Measurements from ENCODE around the gene ZNF189.
"Not testable (repeated sequence)": the region's sequence is repeated elsewhere in the genome, so short reads cannot be mapped to it uniquely, and the experiment has no call there.

Gene ZNF189

DNA sequence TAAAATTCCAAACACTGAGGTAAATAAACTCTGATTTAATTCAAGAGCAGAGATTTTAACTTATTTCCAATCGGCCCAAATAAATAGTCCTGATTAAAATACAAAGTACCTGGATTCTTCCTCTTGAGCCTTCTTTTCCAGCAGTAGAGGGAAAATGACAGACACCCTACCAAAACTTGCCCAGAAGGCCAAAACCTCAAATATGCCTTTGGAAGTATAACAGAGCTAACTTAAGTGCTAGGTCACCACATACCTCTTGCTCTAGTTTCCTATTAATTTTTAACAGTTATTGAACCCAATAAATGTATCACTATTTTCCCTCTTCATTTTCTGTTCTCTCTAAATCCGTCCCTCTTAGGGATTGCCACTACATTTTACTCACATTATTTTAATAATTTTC, 15.3 kb upstream of the ZNF189 start:
- TF ChIP-seq FOXM1 (IDR thresholded peaks at IDR 0.05; ENCODE audit: borderline replicate concordance) (no peak), BHLHE40 (IDR thresholded peaks at IDR 0.05; ENCODE audit: borderline replicate concordance) (no peak), ARNT (IDR thresholded peaks at IDR 0.05) (no peak), SUZ12 (IDR thresholded peaks at IDR 0.05) (no peak), ZNF384 (IDR thresholded peaks at IDR 0.05) (no peak), LEF1 (IDR thresholded peaks at IDR 0.05; ENCODE audit: borderline replicate concordance) (no peak), ELF4 (IDR thresholded peaks at IDR 0.05) (no peak), FOXA1 (IDR thresholded peaks at IDR 0.05) (no peak), SP1 (IDR thresholded peaks at IDR 0.05) (no peak), NFRKB (IDR thresholded peaks at IDR 0.05) (no peak), L3MBTL2 (conservative IDR thresholded peaks at IDR 0.05) (no peak)
- TF ChIP-seq, protein P1, sequence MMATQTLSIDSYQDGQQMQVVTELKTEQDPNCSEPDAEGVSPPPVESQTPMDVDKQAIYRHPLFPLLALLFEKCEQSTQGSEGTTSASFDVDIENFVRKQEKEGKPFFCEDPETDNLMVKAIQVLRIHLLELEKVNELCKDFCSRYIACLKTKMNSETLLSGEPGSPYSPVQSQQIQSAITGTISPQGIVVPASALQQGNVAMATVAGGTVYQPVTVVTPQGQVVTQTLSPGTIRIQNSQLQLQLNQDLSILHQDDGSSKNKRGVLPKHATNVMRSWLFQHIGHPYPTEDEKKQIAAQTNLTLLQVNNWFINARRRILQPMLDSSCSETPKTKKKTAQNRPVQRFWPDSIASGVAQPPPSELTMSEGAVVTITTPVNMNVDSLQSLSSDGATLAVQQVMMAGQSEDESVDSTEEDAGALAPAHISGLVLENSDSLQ (IDR thresholded peaks at IDR 0.05): no peak
- no peak for DNase-seq (ENCODE audit: extremely low spot score)
- ChIA-PET CTCF (no interaction called here), POLR2A (interaction anchor here (1.3 kb wide), 1 partner anchor 15 kb away, joined by 3 read pairs; the partner anchor contains the start of genes MRPL50 and ZNF189)

DNA sequence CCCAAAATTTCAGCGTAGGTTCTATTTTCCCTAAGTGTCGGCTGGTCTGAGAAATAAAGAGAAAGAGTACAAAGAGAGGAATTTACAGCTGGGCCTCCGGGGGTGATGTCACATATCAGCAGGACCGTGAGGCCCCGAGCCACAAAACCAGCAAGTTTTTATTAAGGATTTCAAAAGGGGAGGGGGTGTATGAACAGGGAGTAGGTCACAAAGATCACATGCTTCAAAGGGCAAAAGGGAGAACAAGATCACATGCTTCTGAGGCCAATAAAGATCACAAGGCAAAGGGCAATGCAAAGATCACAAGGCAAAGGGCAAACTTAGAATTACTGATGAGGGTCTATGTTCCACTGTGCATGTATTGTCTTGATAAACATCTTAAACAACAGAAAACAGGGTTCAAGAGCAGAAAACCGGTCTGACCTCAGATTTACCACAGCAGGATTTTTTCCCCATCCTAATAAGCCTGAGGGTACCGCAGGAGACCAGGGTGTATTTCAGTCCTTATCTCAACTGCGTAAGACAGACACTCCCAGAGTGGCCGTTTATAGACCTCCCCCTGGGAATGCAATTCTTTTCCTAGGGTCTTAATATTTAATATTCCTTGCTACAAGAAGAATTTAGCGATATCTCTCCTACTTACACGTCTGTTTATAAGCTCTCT, 13.6 kb upstream of the ZNF189 start, which contains the start of gene BAAT:
BAAT (minus strand) TSS at position 134 of the 664 bp plus-strand sequence. CDS start 13,602 bp downstream, outside the sequence.
- CTCF ChIA-PET; POLR2A ChIA-PET; DNase-seq (ENCODE audit: extremely low spot score): not testable (repeated sequence)

DNA sequence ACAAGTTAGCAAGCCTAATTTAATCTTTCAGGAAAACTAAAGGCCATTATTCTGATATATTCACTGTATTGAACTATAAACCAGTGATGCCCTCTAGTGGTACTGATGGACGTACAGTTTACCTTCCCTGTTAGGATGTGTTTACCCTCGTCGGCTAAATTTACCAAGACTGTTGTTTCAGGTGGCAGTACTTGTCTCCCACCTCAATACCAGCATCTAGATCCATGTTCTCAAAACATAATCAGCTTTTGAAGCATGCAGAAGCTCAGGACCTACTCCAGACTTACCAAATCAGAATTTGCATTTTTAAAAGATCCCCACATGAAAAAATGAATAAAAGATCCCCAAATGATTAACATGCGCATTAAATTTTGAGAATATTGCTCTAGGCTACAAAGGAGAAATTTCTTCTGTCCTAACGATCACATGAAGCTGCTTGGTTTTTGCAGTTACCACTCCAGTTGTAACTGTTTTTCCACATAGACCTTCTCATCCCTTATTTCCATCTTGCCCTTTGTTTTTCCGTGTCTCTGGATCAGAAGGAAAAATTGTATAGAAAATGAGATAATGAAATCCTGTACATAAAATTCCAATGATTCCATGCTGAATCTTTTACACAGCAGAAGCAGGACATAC, 10.7 kb upstream of the ZNF189 start:
- peak; percentile 27 for DNase-seq (ENCODE audit: extremely low spot score)

DNA sequence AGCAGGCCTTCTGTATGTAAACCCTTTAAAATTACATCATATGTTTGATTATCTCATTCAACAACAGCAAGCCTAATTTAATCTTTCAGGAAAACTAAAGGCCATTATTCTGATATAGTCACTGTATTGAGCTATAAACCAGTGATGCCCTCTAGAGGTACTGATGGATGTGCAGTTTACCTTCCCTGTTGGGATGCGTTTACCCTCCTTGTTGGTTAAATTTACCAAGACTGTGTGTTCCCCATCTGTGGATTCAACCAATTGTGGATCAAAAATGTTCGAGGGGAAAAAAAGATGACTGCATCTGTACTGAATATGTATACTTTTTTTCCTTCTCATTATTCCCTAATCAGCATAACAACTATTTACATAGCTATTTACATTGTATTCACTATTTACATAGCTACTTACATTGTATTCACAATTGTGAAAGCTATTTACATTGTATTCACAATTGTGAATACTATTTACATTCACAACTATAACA, 10.1 kb upstream of the ZNF189 start:
- POLR2A ChIA-PET: interaction anchor here (1.1 kb wide), 1 partner anchor 10 kb away, joined by 13 read pairs; the partner anchor contains the start of genes MRPL50 and ZNF189
- no peak for DNase-seq (ENCODE audit: extremely low spot score)
- CTCF ChIA-PET: interaction anchor here (1.0 to 1.3 kb wide), 3 partner anchors 10 to 77 kb away, joined by 3 to 7 read pairs (median 3); partner anchors contain the start of genes MRPL50 and ZNF189
- TF ChIP-seq HDGF (IDR thresholded peaks at IDR 0.05; ENCODE audit: borderline replicate concordance): no peak
- no peak for TF ChIP-seq FOXK2 (IDR thresholded peaks at IDR 0.05)
- no peak for TF ChIP-seq LEF1 (IDR thresholded peaks at IDR 0.05; ENCODE audit: borderline replicate concordance)
- no peak for TF ChIP-seq BHLHE40 (IDR thresholded peaks at IDR 0.05; ENCODE audit: borderline replicate concordance)
- TF ChIP-seq, protein P1 (IDR thresholded peaks at IDR 0.05): no peak
- no peak for TF ChIP-seq NFRKB (IDR thresholded peaks at IDR 0.05)
- TF ChIP-seq L3MBTL2 (conservative IDR thresholded peaks at IDR 0.05): no peak
- no peak for TF ChIP-seq CTBP1 (IDR thresholded peaks at IDR 0.05; ENCODE audit: borderline replicate concordance)
- TF ChIP-seq ARNT (IDR thresholded peaks at IDR 0.05): no peak
- no peak for TF ChIP-seq FOXM1 (IDR thresholded peaks at IDR 0.05; ENCODE audit: borderline replicate concordance)
- no peak for TF ChIP-seq FOXA1 (IDR thresholded peaks at IDR 0.05)

More for the DNA sequence above, 10.7 kb upstream of the ZNF189 start:
- TF ChIP-seq LEF1 (IDR thresholded peaks at IDR 0.05; ENCODE audit: borderline replicate concordance) (no peak), SP1 (IDR thresholded peaks at IDR 0.05) (no peak), L3MBTL2 (conservative IDR thresholded peaks at IDR 0.05) (no peak)
- POLR2A ChIA-PET: interaction anchor here (1.1 to 2.1 kb wide), 2 partner anchors 11 kb away, joined by 5 to 13 read pairs; partner anchors contain the start of genes MRPL50 and ZNF189
- CTCF ChIA-PET: interaction anchor here (0.7 to 1.3 kb wide), 4 partner anchors 10 to 76 kb away, joined by 3 to 7 read pairs (median 4); partner anchors contain the start of genes MRPL50 and ZNF189

DNA sequence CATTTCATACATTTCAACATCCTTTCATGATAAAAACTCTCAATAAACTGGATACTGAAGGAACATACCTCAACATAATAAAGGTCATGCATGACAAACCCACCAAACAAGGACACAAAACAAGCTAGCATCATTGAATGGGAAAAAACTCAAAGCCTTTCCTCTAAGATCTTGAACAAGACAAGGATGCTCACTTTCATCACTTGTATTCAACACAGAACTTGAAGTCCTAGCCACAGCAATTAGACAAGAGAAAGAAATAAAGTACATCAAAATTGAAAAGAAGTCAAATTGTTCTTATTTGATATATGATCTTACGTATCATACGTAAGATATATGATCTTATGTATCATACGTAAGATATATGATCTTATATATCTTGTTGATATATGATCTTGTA, 5.5 kb upstream of the ZNF189 start:
- no peak for TF ChIP-seq BHLHE40 (IDR thresholded peaks at IDR 0.05; ENCODE audit: borderline replicate concordance)
- no peak for TF ChIP-seq FOXK2 (IDR thresholded peaks at IDR 0.05)
- TF ChIP-seq NFRKB (IDR thresholded peaks at IDR 0.05): no peak
- no peak for TF ChIP-seq ZNF384 (IDR thresholded peaks at IDR 0.05)
- TF ChIP-seq CTBP1 (IDR thresholded peaks at IDR 0.05; ENCODE audit: borderline replicate concordance): no peak
- TF ChIP-seq, protein P1 (IDR thresholded peaks at IDR 0.05): no peak
- ChIA-PET CTCF (no interaction called here), POLR2A (no interaction called here)
- no peak for DNase-seq (ENCODE audit: extremely low spot score)

DNA sequence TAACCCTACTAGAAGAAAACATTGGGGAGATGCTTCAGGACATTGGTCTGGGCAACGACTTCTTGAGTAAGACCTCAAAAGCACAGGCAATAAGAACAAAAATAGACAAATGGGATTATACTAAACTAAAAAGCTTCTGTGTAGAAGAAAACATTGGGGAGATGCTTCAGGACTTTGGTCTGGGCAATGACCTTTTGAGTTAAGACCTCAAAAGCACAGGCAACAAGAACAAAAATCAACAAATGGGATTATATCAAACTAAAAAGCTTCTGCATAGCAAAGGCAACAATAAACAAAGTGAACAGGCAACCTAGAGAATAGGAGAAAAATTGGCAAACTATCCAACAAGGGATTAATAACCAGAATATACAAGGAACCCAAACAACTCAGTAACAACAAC, 4.0 kb upstream of the ZNF189 start:
- DNase-seq (ENCODE audit: extremely low spot score): no peak
- CTCF ChIA-PET: no interaction called here
- TF ChIP-seq FOXM1 (IDR thresholded peaks at IDR 0.05; ENCODE audit: borderline replicate concordance) (no peak), L3MBTL2 (conservative IDR thresholded peaks at IDR 0.05) (no peak), LEF1 (IDR thresholded peaks at IDR 0.05; ENCODE audit: borderline replicate concordance) (no peak), ZNF384 (IDR thresholded peaks at IDR 0.05) (no peak), ELF4 (IDR thresholded peaks at IDR 0.05) (no peak), HDGF (IDR thresholded peaks at IDR 0.05; ENCODE audit: borderline replicate concordance) (no peak), NFRKB (IDR thresholded peaks at IDR 0.05) (no peak), FOXA1 (IDR thresholded peaks at IDR 0.05) (no peak)
- POLR2A ChIA-PET: no interaction called here

Data from HEK293T (cell line).